ENCODE results near the gene DCLK3.

DNA sequence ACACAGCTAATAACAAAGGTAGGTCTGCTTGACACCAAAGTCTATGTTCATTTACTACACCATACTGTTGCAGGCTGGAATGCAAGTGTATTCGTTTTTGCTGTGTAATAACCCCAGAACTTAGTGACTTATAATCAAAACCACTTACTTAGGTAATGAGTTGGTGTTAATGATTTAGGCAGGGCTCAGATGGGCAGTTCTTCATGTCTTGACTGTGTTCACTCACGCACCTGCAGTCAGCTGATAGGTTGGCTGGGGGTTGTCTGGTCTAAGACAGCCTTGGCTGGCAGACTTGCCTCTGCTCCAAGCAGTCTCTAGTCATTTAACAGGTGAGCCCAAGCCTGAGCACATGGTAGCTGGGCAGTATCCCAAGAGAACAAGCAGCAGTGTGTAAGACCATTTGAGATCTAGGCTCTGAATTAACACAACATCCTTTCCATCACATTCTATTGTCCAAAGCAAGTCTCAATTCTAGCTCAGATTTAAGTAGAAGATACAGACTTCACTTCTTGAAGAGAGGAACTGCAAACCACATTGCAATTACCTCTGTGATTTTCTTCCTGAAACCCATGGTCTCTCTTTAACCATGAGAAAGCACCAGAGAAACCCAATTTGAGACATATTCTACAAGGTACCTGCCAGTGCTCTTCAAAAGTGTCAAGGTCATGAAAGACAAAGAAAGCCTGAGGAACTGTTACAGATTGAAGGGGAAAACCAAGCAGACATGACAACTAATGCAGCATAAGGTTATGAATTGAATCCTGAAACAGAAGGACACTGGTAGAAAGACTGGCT lies 13.3 kb upstream of the DCLK3 start:
- TF ChIP-seq, protein P1, sequence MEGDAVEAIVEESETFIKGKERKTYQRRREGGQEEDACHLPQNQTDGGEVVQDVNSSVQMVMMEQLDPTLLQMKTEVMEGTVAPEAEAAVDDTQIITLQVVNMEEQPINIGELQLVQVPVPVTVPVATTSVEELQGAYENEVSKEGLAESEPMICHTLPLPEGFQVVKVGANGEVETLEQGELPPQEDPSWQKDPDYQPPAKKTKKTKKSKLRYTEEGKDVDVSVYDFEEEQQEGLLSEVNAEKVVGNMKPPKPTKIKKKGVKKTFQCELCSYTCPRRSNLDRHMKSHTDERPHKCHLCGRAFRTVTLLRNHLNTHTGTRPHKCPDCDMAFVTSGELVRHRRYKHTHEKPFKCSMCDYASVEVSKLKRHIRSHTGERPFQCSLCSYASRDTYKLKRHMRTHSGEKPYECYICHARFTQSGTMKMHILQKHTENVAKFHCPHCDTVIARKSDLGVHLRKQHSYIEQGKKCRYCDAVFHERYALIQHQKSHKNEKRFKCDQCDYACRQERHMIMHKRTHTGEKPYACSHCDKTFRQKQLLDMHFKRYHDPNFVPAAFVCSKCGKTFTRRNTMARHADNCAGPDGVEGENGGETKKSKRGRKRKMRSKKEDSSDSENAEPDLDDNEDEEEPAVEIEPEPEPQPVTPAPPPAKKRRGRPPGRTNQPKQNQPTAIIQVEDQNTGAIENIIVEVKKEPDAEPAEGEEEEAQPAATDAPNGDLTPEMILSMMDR (IDR thresholded peaks at IDR 0.05) = no peak
- TF ChIP-seq POLR2A (IDR thresholded peaks at IDR 0.05) = no peak

All from tibial nerve (tissue), 3 donors.